ENCODE measurements around the gene POLR2L. TPM values are rescaled to one million over a fixed set of nuclear protein-coding genes. Genes with fewer than 3 reads are reported as not detected.

The POLR2L gene
- total RNA-seq, 1 donor from 2014 or later: 106 TPM

DNA sequence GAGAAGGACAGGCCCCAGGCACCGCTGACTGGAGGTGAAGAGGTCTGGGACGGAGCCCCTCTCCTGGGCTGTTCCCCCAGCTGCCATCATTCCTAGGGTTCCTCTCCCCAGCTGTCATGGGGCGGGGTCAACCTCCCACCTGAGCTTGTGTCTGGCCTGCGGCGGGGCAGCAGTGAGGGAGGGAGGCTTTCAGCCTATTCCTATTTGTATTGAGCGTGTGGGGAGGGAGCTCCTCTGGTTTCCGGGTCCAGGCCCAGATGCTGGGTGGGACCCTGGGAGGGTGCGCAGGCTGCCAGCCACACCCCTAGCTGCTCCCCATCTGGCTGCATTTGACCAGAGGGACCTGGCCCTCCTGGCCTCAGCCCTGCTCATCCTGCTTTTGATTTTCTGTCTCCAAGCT lies 14.1 kb upstream of the POLR2L start:
- Mint-ChIP-seq H3K4me1 (ENCODE audit: low read depth, unreplicated experiment) (peaks cover 25% of the 10 kb centered on the region), H3K27ac (ENCODE audit: unreplicated experiment) (peak overlapping the region; percentile 98), H3K27me3 (ENCODE audit: unreplicated experiment) (peaks cover 18% of the 10 kb centered on the region), H3K4me3 (ENCODE audit: unreplicated experiment) (peak overlapping the region; percentile 67), H3K36me3 (ENCODE audit: unreplicated experiment) (no peaks in the 10 kb centered on the region), H3K9me3 (ENCODE audit: unreplicated experiment) (peaks cover 14% of the 10 kb centered on the region)
- no peak for DNase-seq
- TF ChIP-seq, protein P1, sequence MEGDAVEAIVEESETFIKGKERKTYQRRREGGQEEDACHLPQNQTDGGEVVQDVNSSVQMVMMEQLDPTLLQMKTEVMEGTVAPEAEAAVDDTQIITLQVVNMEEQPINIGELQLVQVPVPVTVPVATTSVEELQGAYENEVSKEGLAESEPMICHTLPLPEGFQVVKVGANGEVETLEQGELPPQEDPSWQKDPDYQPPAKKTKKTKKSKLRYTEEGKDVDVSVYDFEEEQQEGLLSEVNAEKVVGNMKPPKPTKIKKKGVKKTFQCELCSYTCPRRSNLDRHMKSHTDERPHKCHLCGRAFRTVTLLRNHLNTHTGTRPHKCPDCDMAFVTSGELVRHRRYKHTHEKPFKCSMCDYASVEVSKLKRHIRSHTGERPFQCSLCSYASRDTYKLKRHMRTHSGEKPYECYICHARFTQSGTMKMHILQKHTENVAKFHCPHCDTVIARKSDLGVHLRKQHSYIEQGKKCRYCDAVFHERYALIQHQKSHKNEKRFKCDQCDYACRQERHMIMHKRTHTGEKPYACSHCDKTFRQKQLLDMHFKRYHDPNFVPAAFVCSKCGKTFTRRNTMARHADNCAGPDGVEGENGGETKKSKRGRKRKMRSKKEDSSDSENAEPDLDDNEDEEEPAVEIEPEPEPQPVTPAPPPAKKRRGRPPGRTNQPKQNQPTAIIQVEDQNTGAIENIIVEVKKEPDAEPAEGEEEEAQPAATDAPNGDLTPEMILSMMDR (IDR thresholded peaks at IDR 0.05; ENCODE audit: partially characterized antibody, unreplicated experiment): no peak

DNA sequence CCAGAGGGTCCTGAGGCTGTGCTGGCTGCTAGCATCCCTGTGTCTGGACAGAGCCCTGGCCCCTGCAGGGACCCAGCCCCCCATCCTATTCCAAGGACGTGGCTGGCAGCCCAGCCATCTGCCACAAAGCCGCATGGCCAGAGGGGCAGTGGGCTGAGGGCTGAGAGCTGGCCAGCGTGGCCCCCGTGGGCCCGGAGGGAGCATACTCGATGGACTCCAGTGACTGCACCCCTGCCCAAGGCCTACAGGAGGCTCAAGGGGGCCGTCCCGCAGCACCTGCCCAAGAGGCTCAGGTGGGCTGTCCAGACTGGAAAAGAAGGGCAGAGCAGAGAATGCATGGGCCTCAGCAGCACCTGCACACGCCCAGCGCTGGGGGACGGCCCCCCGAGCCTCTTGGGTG lies 13.5 kb upstream of the POLR2L start:
- no peaks in the 10 kb centered on the region for H3K36me3 Mint-ChIP-seq (ENCODE audit: unreplicated experiment)
- TF ChIP-seq, protein P1 (IDR thresholded peaks at IDR 0.05; ENCODE audit: partially characterized antibody, unreplicated experiment): no peak
- no peak for DNase-seq
- peaks cover 18% of the 10 kb centered on the region for H3K27me3 Mint-ChIP-seq (ENCODE audit: unreplicated experiment)
- no peak overlapping the region for H3K4me3 Mint-ChIP-seq (ENCODE audit: unreplicated experiment)
- peaks cover 14% of the 10 kb centered on the region for H3K9me3 Mint-ChIP-seq (ENCODE audit: unreplicated experiment)
- H3K4me1 Mint-ChIP-seq (ENCODE audit: low read depth, unreplicated experiment): peaks cover 22% of the 10 kb centered on the region
- peak overlapping the region; percentile 98 for H3K27ac Mint-ChIP-seq (ENCODE audit: unreplicated experiment)

DNA sequence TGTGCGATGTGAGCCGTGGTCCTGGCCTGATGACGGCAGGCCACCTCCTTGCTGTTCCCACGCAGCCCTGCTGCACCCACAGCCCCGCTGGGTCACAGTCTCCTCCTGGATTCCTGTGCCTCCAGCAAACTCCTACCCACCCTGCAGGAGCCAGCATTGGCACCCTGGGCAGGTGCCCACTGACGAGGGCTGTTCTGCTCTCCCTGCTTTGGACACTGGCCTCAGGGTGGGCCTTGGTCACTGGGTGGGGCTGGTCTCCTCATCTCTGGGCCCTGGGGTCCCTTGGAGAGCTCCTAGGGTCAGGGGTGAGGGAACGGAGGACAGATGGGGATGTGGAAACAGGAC lies 13.0 kb upstream of the POLR2L start:
- TF ChIP-seq, protein P1 (IDR thresholded peaks at IDR 0.05; ENCODE audit: partially characterized antibody, unreplicated experiment): no peak
- H3K9me3 Mint-ChIP-seq (ENCODE audit: unreplicated experiment): peaks cover 14% of the 10 kb centered on the region
- no peaks in the 10 kb centered on the region for H3K36me3 Mint-ChIP-seq (ENCODE audit: unreplicated experiment)
- no peak for DNase-seq
- peaks cover 18% of the 10 kb centered on the region for H3K27me3 Mint-ChIP-seq (ENCODE audit: unreplicated experiment)
- peak overlapping the region; percentile 38 for H3K4me3 Mint-ChIP-seq (ENCODE audit: unreplicated experiment)
- H3K4me1 Mint-ChIP-seq (ENCODE audit: low read depth, unreplicated experiment): peaks cover 22% of the 10 kb centered on the region
- H3K27ac Mint-ChIP-seq (ENCODE audit: unreplicated experiment): peak overlapping the region; percentile 55

DNA sequence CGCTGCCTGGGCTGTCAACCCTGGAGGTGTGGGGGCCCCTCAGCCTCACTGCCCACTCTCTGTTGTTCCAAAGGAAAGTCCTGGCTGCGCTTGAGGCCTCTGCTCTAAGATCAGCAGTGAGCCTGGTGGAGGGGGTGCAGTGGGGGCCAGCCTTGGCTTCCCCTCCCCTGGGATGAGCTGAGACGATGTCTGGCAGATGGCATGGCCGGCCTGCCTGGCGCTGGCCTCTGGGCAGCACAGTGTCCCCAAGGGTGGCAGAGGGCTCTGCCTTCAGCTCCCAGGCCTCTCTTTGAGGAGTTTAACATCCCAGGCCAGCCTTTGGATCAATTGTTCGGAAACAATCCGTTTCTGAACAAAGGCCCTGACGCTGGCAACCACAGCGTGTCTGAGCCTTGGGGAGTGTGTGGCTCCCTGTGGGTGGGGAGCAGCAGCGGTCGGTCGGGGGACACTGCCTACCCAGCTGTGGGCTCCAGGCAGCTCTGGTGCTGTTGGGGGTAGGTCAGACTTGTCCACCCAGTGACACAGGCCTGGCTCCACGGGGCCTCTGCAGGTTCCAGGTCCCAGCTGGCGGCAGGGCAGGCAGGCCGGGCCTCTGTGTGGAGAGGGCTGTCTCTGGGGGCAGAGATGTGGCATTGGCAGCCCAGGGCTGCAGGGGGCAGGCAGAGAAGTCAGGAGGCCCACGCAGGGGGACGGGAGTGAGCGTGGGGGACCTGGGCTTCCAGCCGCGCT lies 12.4 kb upstream of the POLR2L start:
- peaks cover 18% of the 10 kb centered on the region for H3K27me3 Mint-ChIP-seq (ENCODE audit: unreplicated experiment)
- peak overlapping the region; percentile 55 for H3K27ac Mint-ChIP-seq (ENCODE audit: unreplicated experiment)

More for the DNA sequence above, 12.4 kb upstream of the POLR2L start:
- Mint-ChIP-seq H3K36me3 (ENCODE audit: unreplicated experiment) (no peaks in the 10 kb centered on the region), H3K4me3 (ENCODE audit: unreplicated experiment) (no peak overlapping the region), H3K9me3 (ENCODE audit: unreplicated experiment) (peaks cover 14% of the 10 kb centered on the region), H3K4me1 (ENCODE audit: low read depth, unreplicated experiment) (peaks cover 22% of the 10 kb centered on the region)
- DNase-seq: no peak
- TF ChIP-seq, protein P1 (IDR thresholded peaks at IDR 0.05; ENCODE audit: partially characterized antibody, unreplicated experiment): no peak

All from glutamatergic neuron (in vitro differentiated cells).